ENCODE results near the gene KLF1.

The KLF1 gene

DNA sequence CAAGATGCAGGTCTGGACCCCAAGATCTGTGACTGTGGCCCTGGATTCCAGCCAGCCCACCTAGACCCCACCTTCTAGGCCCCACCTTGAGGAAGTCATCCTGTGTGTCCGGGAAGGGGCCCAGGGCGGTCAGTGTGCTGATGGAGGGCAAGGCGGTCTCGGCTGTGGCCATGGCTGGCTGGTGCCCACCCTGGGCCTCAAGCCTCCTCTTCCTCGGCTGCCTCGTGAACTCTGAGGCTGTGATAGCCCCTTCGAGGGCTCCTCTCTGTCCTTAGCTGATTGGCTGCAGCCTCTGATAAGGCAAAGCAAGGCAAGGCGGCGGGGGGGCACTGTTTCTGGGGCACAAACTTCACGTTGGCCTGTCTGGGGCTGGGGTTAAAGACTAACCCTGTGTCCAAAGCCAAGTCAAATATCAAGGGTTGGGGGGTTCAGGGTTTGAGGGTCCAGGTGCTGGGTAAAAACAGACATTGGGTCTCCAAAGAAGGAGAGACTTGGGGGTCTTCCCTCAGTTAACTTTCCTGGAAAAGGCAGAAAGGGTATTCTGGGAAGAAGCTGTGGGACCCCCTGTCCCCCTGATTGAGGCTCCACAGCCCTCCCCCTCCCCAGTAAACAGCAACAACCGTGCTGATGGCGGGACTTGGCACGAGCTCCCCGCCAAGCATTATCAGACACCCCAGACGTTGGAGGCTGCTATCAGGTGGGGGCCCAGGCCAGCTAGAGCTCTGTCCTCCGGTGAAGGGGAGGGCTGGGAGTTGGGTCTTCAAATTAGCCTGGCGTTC, at the start of gene KLF1:
Gene KLF1, minus strand, starts transcription at position 233 of the 779 bp plus-strand sequence. Its CDS starts 61 bp downstream, at position 172.
- TF ChIP-seq, protein P1, sequence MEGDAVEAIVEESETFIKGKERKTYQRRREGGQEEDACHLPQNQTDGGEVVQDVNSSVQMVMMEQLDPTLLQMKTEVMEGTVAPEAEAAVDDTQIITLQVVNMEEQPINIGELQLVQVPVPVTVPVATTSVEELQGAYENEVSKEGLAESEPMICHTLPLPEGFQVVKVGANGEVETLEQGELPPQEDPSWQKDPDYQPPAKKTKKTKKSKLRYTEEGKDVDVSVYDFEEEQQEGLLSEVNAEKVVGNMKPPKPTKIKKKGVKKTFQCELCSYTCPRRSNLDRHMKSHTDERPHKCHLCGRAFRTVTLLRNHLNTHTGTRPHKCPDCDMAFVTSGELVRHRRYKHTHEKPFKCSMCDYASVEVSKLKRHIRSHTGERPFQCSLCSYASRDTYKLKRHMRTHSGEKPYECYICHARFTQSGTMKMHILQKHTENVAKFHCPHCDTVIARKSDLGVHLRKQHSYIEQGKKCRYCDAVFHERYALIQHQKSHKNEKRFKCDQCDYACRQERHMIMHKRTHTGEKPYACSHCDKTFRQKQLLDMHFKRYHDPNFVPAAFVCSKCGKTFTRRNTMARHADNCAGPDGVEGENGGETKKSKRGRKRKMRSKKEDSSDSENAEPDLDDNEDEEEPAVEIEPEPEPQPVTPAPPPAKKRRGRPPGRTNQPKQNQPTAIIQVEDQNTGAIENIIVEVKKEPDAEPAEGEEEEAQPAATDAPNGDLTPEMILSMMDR (conservative IDR thresholded peaks at IDR 0.05; ENCODE audit: low read depth): no peak
- CTCF ChIA-PET: interaction anchor here (0.6 kb wide), 1 partner anchor 1141 kb away, joined by 6 read pairs; the partner anchor contains the start of gene RLN3
- no peak within 1 kb of the TSS for H3K27ac ChIP-seq
- POLR2A ChIA-PET (ENCODE audit: low non-redundant PET): no interaction called here
- no peak for DNase-seq (ENCODE audit: low spot score)

DNA sequence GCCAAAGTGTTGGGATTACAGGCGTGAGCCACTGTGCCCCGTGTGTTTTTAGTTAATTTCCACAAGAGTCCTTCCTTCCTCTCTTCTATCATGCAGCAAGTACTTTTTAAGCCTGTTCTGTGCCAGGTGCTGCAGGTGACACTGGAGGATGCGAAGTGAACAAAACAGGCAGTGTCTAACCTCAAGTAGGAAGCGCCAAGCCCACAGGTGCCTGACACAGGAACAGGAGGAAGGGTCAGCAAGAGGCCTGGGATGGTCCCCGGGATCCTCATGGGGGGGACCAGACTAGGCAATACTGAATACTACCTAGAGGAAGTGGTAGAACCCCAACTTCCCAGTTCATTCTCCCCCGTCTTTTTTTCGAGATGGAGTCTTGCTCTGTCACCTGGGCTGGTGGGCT, 49.6 kb upstream of the KLF1 start:
- DNase-seq (ENCODE audit: low spot score): no peak
- CTCF ChIA-PET: no interaction called here
- POLR2A ChIA-PET (ENCODE audit: low non-redundant PET): no interaction called here
- TF ChIP-seq, protein P1 (conservative IDR thresholded peaks at IDR 0.05; ENCODE audit: low read depth): no peak
- H3K27ac ChIP-seq: peak overlapping the region; percentile 87

DNA sequence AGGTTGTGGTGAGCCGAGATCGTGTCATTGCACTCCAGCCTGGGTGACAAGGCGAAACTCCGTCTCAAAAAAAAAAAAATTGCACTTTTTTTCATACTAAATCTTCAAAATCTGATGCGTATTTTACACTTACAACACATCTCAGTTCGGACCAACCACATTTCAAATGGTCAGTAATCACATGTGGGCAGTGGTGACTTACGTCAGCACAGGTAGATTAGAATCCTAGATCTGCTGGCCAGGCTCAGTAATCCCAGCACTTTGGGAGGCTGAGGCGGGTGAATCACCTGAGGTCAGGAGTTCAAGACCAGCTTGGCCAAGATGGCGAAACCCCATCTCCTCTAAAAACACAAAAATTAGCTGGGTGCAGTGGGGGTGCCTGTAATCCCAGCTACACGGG, 48.1 kb upstream of the KLF1 start:
- TF ChIP-seq, protein P1 (conservative IDR thresholded peaks at IDR 0.05; ENCODE audit: low read depth): no peak
- H3K27ac ChIP-seq: no peak overlapping the region
- ChIA-PET CTCF (no interaction called here), POLR2A (ENCODE audit: low non-redundant PET) (interaction anchor here (0.6 to 0.7 kb wide), 2 partner anchors 199 to 1619 kb away, joined by 3 to 7 read pairs; no protein-coding TSS in a partner anchor)
- no peak for DNase-seq (ENCODE audit: low spot score)

DNA sequence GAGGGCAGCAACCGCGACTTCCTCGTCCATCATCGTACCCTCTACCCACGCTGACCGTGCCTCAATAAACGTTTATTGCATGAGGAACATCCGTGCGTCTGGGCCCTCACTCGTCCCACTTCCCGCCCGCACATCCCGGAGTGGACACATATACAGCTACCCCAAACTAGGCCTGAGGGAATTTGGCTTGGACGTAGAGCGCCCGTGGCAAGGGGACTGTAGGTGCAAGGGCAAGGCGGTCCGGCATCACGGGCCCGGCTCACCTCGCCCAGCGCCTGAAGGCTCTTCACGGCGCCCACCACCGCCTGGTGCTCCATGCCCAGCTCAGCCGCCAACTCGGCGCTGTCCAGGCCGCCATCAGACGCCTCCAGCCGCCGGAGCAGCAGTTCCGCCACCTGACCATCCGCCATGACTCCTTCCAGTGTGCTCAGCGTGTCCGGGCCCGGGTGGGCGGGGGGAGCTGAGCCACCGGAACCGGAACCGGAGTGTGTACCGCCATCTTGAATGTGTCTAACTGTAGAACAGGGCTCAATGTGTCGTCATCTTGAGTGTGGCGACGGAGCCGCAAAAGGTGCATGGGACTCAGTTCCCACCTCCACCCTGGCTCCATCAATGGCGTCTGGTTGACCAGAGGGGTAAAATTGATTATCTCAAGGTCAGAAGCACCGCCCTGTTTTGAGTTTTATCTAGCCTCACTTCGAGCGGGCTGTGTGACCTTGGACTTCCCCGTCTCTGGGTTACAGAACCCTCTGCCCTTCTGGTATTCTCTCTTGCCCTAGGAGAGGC, 46.5 kb upstream of the KLF1 start, which contains the start of gene FARSA:
Gene FARSA, minus strand, starts transcription at position 425 of the 786 bp plus-strand sequence. Its CDS starts 15 bp downstream, at position 410.
- TF ChIP-seq, protein P1 (conservative IDR thresholded peaks at IDR 0.05; ENCODE audit: low read depth): no peak
- ChIA-PET POLR2A (ENCODE audit: low non-redundant PET) (interaction anchor here (0.6 kb wide), 2 partner anchors 9 to 10 kb away, joined by 3 to 4 read pairs; no protein-coding TSS in a partner anchor), CTCF (no interaction called here)
- DNase-seq (ENCODE audit: low spot score): peak; percentile 91
- peak within 1 kb of the TSS; percentile 75 for H3K27ac ChIP-seq

DNA sequence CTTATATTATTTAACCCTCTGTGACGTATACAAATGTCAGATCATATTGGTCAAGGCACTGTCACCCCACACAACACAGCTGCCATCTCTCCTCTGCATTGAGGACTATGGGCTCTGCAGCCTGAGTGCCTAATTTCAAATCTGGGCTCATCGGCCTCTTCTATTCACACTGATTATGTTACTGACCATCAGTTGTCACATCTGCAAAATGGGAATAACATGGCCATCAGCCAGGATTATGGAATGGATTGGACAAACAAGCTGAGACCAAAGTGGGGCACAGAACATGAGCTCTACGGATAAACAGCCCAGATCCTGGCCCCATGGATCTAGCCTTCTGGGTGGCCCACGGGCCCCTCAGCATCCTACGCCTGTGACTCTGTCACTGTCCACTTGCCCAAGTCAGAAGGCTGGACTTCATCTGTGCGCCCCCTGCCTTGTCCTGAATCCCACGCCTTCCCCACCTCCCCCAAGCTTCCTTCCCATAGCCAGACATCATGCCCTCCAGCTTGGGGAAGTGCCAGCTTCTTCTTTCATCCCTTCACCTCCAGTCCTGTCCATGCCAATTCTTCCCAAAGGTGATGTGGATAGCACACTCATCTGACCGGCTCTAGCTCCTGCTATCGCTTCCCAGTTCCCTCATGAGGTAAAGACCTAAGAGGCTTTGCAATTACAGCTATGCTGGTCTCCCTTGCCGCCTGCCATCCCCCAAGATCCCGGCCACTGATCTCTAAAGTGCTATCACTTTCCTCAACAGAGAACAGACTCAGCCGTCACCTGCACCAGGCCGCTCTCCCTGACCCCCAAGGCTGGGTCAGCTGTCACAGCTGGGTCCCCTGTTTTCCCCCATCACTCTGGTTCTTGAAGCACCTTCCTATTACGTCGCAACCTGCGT, 45.6 kb upstream of the KLF1 start:
- no peak for DNase-seq (ENCODE audit: low spot score)
- peak overlapping the region; percentile 75 for H3K27ac ChIP-seq

More for the DNA sequence above, 45.6 kb upstream of the KLF1 start:
- ChIA-PET POLR2A (ENCODE audit: low non-redundant PET) (interaction anchor here (0.6 kb wide), 2 partner anchors 10 to 11 kb away, joined by 4 to 5 read pairs; no protein-coding TSS in a partner anchor), CTCF (no interaction called here)
- TF ChIP-seq, protein P1 (conservative IDR thresholded peaks at IDR 0.05; ENCODE audit: low read depth): no peak
